GM19239 (cell line): ENCODE measurements around the gene MATCAP1.

Experiments
- DNase-seq: peaks from one replicate; pipeline ENCODE4 v3.0.0; 2011; ENCODE audit warnings: low spot score; ENCODE audit not compliant: insufficient read length
- FAIRE-seq: peaks from 2 replicates; lab custom pipeline; 2011; peaks lifted over from hg19 to GRCh38; lab: Jason Lieb, UNC

The MATCAP1 gene

GRCh38 chr16:67191995-67192681 lies 8.4 kb upstream of the MATCAP1 start, which contains the start of gene E2F4:
E2F4 (plus strand) TSS chr16:67192155; CDS start chr16:67192228, 73 bp downstream.
- FAIRE-seq (peak; percentile 99), DNase-seq (peak; percentile 99)

GRCh38 chr16:67191411-67191994 lies 7.7 kb upstream of the MATCAP1 start:
- no peak for FAIRE-seq
- DNase-seq: no peak

DNA sequence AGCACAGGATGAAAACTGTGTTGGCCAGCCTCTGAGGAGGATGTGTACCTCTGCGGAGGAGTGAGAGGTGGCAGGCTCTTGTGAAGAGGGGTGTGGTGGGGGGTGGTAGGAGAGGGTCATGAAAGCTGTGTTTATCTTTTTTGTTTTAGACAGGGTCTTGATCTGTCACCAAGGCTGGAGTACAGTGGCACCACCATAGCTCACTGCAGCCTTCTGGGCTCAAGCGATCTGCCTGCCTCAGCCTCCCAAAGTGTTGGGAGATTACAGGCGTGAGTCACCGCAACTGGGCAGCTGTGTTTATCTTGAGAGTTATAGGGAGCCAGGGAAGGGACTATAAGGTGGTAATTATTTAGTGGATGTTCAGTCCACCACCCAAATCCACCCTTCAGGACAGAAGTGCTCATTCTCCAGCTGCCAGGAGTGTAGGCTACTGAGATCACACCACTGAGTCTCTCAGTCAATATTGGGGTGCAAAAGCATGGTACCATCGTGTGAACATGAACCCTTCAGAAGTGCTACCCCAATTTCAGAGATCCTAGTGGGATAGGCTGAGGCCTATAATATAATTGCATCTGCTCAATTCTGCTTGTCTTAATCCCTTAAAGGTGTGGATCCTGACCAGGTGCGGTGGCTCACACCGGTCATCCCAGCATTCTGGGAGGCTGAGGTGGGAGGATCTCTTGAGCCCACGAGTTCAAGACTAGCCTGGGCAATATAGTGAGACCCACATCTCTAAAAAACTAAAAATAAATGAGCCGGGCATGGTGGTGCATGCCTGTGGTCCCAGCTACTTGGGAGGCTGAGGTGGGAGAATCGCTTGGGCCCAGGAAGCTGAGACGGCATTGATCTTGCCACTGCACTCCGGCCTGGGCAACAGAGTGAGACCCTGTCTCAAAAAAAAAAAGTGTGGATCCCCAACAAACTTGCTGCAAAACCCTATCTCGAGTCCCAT lies 7.0 kb upstream of the MATCAP1 start:
- FAIRE-seq (no peak), DNase-seq (no peak)

DNA sequence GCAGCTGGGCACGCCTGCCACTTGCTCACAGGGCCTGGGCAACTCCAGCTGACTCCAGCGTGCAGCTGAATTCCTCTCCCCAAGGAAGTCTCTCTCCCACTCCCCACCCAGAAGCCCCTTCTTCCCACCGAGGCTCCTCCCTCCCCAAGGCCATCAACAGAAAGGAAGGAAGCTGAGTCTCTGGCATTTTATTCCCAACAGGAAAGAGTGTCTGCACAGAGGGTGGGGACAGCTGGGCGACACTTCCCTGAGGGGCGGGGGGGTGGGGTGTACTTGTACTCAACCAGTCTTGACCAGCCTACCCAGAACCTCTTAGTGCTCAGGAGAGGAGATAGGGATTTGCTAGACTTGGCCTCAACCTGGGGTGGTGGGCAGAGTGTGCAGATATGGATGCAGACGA lies 6.3 kb upstream of the MATCAP1 start, which contains the start of gene EXOC3L1:
TSS of gene EXOC3L1 (minus strand) at position 96 of the 400 bp plus-strand sequence. CDS start 460 bp downstream, outside the sequence.
- DNase-seq (no peak), FAIRE-seq (no peak)

- no peak for FAIRE-seq
- DNase-seq: no peak
Measured at GRCh38 chr16:67188798-67189197, 5.0 kb upstream of the MATCAP1 start.

GRCh38 chr16:67188323-67188722 lies 4.6 kb upstream of the MATCAP1 start:
- FAIRE-seq: no peak
- no peak for DNase-seq

DNA sequence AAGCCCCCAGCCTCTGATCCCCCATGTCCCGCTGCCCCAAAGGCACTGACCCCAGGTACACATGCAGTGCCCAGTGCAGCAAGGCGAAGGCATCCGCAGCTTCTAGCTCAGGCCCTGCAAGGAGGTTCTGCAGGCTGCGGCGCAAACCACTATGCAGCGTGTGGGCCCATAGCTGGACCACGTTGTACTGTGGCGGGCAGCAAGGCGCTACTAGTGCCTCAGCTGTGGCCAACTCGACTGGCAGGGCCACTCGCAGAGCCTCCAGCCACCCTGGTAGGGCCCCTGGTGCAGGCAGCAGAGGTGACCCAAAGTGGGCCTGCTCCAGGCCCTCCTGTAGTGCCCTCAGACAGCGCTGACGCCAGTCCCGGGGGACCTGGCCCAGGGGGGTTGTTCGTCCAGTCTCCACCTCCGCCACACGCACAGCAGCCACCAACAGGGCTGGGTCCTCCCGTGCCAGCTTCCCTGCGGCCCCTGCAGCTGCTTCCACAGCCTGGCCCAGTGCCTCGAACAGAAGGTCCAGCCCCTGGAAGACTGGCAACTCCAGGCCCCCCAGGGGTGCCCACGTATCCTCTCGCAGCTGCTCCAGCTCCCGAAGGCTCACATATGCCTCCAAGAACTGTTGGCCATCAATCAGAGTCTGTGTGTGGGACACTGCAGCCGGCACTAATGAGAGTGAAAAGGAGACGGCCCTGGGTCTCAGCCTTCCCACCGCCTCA lies 3.6 kb upstream of the MATCAP1 start:
- no peak for FAIRE-seq

GRCh38 chr16:67186550-67186950 lies 2.8 kb upstream of the MATCAP1 start:
- DNase-seq (no peak), FAIRE-seq (no peak)

More for the DNA sequence above, 3.6 kb upstream of the MATCAP1 start:
- DNase-seq: no peak

DNA sequence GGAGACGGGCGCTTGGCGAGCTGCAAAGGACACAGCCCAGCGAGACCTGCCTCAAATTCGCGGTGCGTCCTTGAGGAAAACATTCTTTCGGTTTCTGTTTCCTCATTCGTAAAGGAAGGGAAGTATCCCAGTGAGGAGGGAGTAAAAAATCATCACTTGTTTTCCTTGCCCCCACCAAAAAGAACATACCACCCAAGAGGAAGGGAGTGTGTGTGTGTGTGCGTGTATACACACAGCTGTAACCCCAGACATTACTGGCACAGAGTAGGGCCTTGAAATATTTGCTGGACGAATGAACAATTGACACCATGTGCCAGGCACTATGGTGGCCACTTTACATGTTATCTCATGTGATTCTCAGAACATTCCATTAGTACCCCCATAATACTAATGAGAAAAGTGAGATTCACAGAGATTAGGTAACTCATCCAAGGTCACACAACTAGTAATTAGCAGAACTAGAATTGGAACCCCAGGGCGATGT lies 1.9 kb upstream of the MATCAP1 start:
- FAIRE-seq (no peak), DNase-seq (no peak)

- FAIRE-seq (peak; percentile 96), DNase-seq (no peak)
Measured at GRCh38 chr16:67184995-67185650, 1.4 kb upstream of the MATCAP1 start.

DNA sequence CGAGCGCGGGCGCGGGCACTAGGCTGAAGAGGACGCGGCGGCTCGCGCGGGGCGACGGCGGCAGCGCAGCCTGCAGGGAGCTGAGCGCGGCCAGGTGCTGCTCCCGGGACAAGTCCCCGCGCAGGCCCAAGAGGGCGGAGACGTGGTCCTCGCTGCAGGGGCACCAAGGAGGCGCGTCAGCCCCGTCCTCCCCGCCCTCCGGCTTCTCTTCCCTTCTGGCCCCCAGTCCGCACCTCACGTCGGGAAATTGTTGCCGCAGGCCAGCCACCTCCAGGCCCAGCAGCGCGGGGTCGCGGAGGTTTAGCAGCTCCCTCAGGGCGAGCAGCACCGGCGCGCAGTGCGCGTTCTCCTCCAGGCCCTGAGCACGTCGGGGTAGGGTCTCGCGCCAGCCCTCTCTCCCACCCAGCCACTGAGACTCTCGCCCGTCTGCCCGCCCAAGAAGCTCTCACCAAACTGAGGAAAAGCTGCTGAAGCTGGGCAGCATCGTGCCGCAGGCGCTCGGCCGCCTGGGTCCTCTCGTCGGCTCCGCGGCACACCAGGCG lies 761 bp upstream of the MATCAP1 start:
- FAIRE-seq: peak; percentile 23

DNA sequence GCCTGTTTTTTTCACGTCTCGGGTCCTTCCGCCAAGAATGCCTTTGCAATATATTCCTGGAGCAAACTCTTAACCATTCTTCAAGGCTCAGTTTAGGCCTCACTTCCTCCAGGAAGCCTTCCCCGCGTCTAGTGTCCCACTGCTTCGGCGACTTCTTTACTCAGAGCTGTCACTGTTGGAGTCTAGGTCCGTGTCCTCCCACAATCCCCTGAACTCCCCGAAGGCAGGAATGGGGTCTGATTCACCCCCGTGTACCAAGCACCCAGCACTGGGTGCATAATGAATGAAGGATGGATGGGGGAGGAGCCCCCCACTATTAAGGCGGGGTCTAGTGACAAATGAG lies 508 bp downstream of the MATCAP1 start:
- DNase-seq: no peak
- FAIRE-seq: no peak

More for the DNA sequence above, 761 bp upstream of the MATCAP1 start:
- no peak for DNase-seq

GRCh38 chr16:67182288-67182687 lies 1.5 kb downstream of the MATCAP1 start:
- FAIRE-seq (no peak), DNase-seq (no peak)

DNA sequence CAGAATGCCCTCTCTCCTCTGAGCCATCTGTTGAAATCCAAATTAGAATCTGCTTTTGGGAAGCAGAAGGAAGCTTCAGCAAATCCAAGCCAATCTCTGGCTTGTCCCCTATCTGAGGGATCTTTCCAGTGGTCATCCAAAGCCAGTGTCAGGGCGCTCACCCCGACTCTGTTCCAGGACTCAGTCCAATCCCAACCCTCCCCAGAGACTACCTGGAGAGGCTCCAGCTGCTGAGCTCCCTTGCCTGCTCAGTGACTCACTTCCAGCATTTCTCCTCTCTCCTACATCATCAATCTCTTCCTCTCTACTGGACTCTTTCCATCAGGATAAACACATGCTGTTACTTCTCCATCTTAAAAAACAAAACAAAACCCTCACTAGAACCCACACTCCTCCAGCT lies 2.4 kb downstream of the MATCAP1 start:
- DNase-seq: no peak
- FAIRE-seq: no peak

GRCh38 chr16:67180166-67180565 lies 3.6 kb downstream of the MATCAP1 start:
- no peak for DNase-seq
- no peak for FAIRE-seq

DNA sequence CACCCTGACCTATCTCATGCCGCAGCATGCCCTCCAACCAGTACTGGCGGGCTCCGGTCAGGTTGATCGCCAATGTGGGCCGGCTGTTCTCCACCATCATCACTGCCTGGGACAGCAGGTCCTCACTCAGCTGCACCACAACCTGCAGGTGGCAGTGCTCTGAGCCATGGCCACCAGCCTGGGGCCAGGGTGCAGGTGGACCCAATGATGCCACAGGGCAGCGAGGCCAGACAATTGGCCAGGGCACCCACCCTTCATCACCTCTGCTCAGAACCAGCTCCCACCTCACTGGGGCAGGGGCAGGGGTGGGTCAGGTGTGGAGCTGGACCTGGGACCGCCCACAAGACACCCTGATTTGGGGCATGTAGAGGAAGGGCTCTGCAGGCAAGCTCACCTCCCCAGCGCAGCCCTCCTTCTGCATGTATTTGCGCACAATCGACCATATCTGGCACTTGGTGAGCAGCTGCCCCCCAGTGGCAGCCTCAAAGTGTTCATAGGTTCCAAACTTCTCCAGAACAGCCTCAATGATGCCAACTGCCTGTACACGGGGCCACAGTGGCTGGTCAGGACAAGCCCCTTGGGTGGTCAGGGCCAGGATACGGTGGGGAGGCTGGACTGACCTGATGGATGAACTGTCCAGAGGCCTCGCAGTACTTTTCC lies 4.2 kb downstream of the MATCAP1 start:
- FAIRE-seq: no peak
- no peak for DNase-seq

DNA sequence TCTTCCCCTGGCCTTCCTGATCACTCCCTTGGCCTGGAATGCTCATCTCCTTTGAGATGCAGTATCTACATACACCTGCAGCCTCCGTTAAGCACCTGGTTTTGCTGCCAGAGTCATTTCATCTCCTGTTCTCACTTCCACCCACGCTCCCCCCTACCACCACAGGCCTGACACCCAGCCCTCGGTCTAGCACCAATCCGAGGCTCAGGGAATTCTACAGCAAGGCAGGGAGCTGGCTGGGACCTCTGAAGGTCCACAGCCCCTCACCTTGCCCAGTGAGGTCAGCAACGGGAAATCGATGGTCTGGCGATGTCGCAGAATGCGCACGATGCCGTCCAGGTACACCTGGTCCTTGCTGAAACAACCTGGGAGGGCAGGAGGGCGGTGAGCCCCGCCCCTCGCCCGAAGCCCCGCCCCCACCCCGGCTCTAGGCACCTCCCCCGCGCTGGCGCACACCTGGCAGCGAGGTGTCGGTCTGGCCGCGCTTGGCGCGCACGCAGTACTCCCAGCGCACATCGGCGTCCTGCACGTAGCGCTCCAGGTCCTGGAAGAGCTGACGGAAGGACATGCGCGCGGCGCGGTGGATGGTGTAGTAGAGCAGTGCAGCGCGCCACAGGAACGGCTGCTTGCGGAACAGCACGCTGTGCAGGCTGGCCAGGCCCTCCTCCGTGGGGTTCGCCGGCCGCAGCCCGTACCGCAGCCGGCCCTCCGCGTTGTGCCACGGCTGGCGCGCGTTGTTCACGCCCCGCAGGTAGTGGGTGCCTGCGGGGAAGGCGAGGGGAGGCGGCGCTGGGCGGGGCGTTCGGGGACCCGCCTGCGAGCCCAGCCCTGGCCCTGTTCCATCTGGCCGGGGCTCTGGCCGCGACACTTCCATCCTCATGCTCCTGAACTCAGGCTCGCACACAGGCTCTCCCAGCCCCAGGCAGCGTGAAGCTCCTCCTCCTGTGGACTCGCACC lies 5.7 kb downstream of the MATCAP1 start:
- DNase-seq (no peak), FAIRE-seq (no peak)

DNA sequence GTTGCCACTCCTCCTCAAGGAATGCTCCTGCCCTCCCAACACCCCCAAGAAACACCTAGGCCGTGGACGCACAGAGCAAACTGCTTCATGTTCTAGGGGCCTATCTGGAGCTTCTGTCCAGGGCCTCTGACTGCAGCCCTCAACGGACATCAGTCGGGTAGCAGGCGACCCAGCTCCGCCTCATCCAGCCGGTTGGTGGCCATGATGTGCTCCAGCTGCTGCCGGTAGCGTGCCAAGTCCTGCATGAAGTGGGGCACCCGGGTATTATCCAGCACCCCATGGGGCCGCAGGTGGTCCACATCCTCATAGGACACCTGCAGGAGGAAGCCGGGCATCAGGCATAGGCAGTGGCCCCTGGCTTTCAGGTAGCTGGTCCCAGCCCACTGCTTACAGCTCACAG lies 7.1 kb downstream of the MATCAP1 start:
- no peak for FAIRE-seq
- DNase-seq: no peak
